ENCODE data around the gene TBC1D17.
"Not testable (repeated sequence)": the region's sequence is repeated elsewhere in the genome, so short reads cannot be mapped to it uniquely, and the experiment has no call there.

TBC1D17 gene

GRCh38 chr19:49921871-49922795 lies 44.6 kb downstream of the TBC1D17 start:
- DNase-seq (ENCODE audit: low read depth): no peak

DNA sequence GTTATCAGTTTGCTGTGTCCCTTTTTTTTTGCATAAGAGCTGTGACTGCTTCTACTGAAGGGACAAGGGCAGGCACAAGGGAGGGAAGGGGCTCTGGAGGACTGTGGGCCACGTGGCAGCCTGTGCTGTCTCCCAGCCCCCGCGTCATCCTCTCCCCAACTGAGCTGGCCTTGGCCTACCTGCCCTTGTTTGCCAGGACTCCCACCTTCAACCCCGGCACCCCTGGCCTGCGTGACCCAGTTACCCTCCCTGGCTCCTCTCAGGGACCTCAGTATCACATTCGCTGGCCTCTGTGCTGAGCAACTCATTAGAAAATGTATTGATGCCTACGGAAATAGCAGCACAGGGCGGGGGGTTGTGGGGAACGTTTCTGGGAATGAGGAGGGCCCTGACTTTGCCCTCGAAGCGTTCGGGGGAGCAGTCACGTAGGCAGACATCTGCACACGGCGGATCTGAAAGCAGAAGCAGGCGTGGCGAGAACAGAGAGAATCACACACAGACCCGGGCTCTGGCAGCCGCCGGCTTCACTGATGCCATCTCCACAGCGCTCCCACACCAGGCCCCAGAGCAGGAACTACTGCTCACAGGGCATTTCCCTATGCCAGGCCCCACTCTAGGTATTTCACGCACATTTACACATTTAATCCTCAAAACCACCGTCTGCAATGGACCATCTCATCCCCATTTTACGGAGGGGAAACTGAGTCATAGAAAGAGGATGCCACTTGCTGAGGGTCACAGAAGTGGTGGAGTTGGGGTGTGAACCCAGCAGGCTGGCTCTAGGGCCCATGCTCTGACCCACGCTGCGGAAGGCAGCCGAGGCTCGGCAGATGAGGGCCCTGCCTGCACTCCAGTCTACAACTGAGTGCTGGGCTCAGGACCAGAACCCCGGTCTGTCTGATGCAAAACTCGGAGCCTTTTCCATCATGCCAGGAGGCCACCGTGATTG lies 45.8 kb downstream of the TBC1D17 start:
- DNase-seq (ENCODE audit: low read depth): no peak

- DNase-seq (ENCODE audit: low read depth): no peak
Observed at GRCh38 chr19:49924004-49924880, 46.7 kb downstream of the TBC1D17 start.

DNA sequence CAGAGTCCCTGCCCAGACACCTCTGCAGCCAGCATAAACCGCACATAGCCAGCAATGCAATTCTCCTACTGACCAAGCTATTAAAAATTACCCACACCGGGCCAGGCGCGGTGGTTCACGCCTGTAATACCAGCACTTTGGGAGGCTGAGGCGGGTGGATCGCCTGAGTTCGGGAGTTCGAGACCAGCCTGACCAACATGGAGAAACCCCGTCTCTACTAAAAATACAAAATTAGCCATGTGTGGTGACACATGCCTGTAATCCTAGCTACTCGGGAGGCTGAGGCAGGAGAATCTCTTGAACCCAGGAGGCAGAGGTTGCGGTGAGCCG lies 47.3 kb downstream of the TBC1D17 start:
- DNase-seq (ENCODE audit: low read depth): not testable (repeated sequence)

GRCh38 chr19:49925486-49925885 lies 48.0 kb downstream of the TBC1D17 start:
- no peak for DNase-seq (ENCODE audit: low read depth)

DNA sequence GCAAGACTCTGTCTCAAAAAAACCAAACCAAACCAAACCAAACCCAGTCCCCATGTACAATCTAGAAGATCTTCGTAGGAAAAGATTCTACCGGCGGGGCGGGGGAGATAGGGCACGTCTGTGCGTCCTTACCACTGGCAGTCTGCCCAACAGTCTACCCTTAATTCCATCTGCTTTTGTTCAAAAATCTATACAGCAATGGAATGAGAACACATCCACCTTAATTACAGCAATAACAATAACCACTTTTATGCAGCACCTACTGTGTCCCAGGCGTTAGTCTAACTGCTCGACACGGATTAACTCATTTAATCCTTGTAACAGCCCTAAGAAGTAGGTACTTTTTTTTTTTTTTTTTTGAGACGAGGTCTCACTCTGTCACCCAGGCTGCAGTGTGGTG lies 49.0 kb downstream of the TBC1D17 start:
- no peak for DNase-seq (ENCODE audit: low read depth)

- DNase-seq (ENCODE audit: low read depth): no peak
Observed at GRCh38 chr19:49927526-49928264, 50.2 kb downstream of the TBC1D17 start.

DNA sequence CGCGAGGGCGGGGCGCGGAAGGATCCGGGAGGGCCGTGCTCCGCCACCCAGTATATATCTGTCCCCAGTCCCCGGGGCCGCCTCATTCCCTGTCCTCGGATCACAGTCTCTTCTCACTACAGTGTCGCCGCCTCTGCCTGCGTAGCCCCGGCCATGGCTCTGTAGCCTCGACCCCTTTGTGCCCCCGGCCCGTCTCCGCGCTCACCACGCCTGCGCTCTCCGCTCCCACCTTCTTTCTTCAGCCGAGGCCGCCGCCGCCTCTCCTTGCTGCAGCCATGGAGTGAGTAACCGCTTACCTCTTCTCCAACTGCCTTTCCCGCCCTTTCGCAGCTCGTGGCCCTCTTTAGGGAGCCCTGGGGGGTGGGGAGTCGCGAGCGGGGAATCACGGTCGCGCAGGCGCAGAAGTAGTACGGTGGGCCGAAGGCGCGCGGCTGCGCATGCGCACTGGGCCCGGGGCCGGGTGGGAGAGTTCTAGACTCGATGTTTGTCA lies 51.7 kb downstream of the TBC1D17 start, which contains the start of the genes ATF5 and NUP62:
TSS of gene ATF5 (plus strand) at position 85 of the 490 bp plus-strand sequence. CDS start 1,646 bp downstream, outside the sequence.
TSS of gene NUP62 (minus strand) at position 384 of the 490 bp plus-strand sequence. CDS start 19,697 bp downstream, outside the sequence.
- DNase-seq (ENCODE audit: low read depth): peak; percentile 62

DNA sequence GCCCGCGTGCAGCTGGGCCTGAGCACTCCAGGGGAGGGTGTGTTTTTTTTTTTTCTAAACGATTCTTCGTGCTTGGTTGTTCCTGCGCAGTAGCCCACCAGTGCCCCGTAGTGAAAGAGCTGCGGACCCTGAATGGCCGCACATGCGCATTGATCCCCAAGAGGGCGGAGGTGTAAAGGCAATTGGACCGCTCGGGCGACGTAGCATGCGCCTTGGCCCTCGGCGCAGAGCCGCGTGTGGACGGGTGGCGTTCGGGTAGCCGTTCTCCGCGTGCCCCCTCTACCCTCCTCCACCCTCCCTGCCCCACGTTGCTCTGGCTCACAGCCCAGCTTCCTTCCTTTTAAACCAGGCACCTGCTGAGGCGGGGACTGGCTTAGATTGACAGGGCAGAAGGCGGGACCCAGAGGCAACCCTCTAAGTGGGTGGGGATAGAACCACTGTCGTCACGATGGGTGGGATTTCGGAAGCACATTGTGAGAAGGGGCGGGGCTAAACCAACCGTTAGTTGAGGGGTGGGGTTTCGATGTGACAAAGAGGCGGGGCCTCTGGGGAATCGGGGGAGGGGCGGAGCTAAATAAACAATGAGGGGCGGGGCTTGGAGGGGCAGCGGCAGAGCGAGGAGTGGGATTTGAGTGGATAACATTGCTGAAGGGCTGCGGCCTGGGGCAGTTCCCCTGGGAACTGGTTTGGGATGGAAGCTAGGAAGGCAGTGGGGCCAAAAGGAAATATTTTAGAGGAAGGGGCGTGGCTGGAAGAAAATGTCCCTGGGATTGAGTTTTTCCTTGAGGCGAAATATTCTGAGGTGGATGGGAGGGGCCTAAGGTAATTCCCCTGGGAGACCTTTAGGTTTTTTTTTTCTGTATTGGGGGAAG lies 52.3 kb downstream of the TBC1D17 start:
- peak; percentile 96 for DNase-seq (ENCODE audit: low read depth)

GRCh38 chr19:49930483-49931011 lies 53.0 kb downstream of the TBC1D17 start:
- no peak for DNase-seq (ENCODE audit: low read depth)

DNA sequence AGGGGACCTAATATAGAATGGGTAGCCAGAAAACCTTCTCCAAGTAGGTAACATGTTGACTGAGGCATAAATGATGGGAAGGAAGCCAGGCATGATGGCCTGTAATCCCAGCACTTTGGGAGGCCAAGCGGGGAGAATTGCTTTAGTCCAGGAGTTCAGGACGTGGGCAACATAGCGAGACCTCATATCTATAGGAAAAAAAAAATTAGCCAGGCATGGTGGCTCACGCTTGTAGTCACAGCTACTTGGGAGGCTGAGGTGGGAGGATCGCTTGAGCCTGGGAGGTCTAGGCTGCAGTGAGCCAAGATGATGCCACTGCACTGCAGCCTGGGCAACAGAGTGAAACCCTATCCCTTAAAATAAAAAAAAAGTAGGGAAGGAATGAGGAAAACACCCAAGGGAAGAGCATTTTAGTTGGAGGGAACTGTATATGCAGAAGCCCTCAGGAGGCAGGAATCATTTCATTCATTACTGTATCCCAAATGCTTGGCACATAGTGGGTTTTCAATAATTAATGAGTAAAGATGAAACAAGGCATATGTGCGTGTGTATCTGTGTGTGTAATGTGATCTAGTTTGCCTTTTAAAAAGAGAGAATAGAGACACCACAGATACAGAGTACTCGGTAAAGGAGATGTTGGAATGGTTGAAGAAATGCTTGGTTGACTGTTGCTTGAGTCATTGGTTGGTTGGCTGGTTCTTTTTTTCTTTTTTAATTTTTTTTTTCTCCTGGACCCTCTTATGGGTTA lies 54.0 kb downstream of the TBC1D17 start:
- no peak for DNase-seq (ENCODE audit: low read depth)

- no peak for DNase-seq (ENCODE audit: low read depth)
Observed at GRCh38 chr19:49932041-49932451, 54.5 kb downstream of the TBC1D17 start.

GRCh38 chr19:49932731-49933131 lies 55.2 kb downstream of the TBC1D17 start:
- no peak for DNase-seq (ENCODE audit: low read depth)

DNA sequence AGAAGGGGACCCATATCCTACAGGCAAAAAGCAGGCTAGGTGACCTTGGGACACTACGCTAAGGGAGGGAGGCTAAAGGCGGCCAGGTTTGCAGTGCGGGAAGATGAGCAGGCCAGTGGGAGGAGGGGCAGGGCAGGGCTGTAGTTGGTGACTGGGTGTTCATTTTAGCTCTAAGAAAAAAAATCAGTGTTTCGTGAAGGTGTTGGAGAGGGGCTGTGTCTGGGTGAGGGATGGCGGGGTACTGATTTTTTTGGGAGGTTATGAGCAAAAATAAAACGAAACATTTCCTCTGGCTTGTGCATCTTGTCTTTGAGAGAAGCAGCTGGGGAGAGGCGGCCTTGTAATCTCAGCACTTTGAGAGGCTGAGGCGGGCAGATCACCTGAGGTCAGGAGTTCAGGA lies 56.1 kb downstream of the TBC1D17 start:
- DNase-seq (ENCODE audit: low read depth): no peak

- no peak for DNase-seq (ENCODE audit: low read depth)
Observed at GRCh38 chr19:49936549-49936948, 59.0 kb downstream of the TBC1D17 start.

DNA sequence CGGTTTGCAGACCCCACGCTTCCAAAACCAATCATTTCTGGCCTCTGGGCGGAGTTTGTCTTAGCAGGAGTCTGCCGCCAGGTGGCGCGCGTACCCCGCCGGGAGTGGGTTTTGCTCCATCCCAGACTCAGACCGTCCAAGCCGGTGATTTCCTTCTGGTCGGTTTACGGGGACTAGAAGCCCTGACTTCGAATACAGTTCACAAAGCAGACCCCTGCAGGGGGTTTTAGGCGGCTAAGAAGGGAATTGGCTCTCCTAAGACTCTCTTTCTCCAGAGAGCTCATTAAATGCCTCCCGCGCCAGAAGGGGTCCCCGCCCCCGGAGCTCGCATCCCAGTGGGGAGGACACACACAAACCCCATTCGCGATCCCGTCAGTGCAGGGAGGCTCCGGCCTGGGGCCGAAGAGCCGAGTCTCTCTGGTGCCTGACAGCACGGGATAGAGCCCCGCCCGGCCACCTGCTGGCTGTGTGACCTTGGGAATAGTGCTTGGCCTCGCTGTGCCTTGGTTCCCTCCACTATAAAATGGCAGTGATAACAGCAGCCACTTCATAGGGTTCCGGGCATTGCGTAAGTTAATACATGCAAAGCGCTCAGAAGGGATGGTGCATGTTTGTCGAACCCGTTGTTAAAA lies 60.4 kb downstream of the TBC1D17 start:
- DNase-seq (ENCODE audit: low read depth): no peak

Measured in fibroblast of the conjunctiva (primary cell).